GM23338 (cell line): ENCODE data around the gene FAM124B. TPM values are rescaled to one million over a fixed set of nuclear protein-coding genes. Genes with fewer than 3 reads are reported as not detected.

ENCODE experiments used
- ATAC-seq: fragments of 200-7000 bp; cut with Tn5 transposase; 3 replicates; pipeline ENCODE4 v1.9.1; 2020
- DNase-seq: peaks from one replicate; pipeline ENCODE4 v3.0.0-alpha.2; 2015; ENCODE audit warnings: low spot score
- H2AFZ ChIP-seq: fragments of 200-600 bp; sonication (generic); 2 replicates; pipeline ENCODE4 v1.8.0; 2016; ENCODE audit warnings: antibody characterized with exemption, mild to moderate bottlenecking, moderate library complexity
- H3F3A ChIP-seq: fragments of 200-600 bp; sonication (generic); replicated peaks from 2 replicates; pipeline ENCODE4 v1.8.0; 2017; ENCODE audit warnings: antibody characterized with exemption, mixed run types, low read depth
- H3K27ac ChIP-seq: fragments of 200-600 bp; sonication (generic); 2 replicates; pipeline ENCODE4 v1.6.1; 2016; ENCODE audit warnings: low read depth
- H3K27me3 ChIP-seq: fragments of 200-600 bp; sonication (generic); 2 replicates; pipeline ENCODE4 v1.8.0; 2016; ENCODE audit warnings: mild to moderate bottlenecking, mixed run types, moderate library complexity; ENCODE audit not compliant: insufficient read depth
- H3K36me3 ChIP-seq: fragments of 200-600 bp; sonication (generic); 2 replicates; pipeline ENCODE4 v1.8.0; 2016; ENCODE audit warnings: mild to moderate bottlenecking; ENCODE audit not compliant: insufficient read depth
- H3K4me1 ChIP-seq: fragments of 200-600 bp; sonication (generic); 2 replicates; pipeline ENCODE4 v1.8.0; 2016; ENCODE audit warnings: mild to moderate bottlenecking, moderate library complexity; ENCODE audit not compliant: insufficient read depth
- H3K4me2 ChIP-seq: fragments of 200-600 bp; sonication (generic); 2 replicates; pipeline ENCODE4 v1.7.1; 2017; ENCODE audit warnings: mixed run types
- H3K4me3 ChIP-seq: fragments of 200-600 bp; sonication (generic); 2 replicates; pipeline ENCODE4 v1.6.1; 2016; ENCODE audit warnings: mixed run types
- H3K79me2 ChIP-seq: fragments of 200-600 bp; sonication (generic); replicated peaks from 2 replicates; pipeline ENCODE4 v1.8.0; 2017; ENCODE audit warnings: mild to moderate bottlenecking; ENCODE audit not compliant: insufficient read depth
- H3K9me2 ChIP-seq: fragments of 200-600 bp; sonication (generic); 2 replicates; pipeline ENCODE4 v1.8.0; 2017; ENCODE audit not compliant: insufficient read depth
- H4K20me1 ChIP-seq: fragments of 200-600 bp; sonication (generic); replicated peaks from 2 replicates; pipeline ENCODE4 v1.8.0; 2017; ENCODE audit warnings: mild to moderate bottlenecking; ENCODE audit not compliant: insufficient read depth
- H3K27ac Mint-ChIP-seq: 2 replicates; pipeline ENCODE4 v1.8.0; 2020; ENCODE audit warnings: inconsistent platforms, mild to moderate bottlenecking, moderate library complexity, mixed read lengths
- H3K27me3 Mint-ChIP-seq: 3 replicates; pipeline ENCODE4 v1.8.0; 2022; ENCODE audit warnings: low read depth, mild to moderate bottlenecking, moderate library complexity, mixed read lengths, inconsistent platforms; ENCODE audit not compliant: insufficient read depth, poor library complexity
- H3K36me3 Mint-ChIP-seq: 3 replicates; pipeline ENCODE4 v1.8.0; 2021; ENCODE audit warnings: low read depth, mild to moderate bottlenecking, inconsistent platforms, moderate library complexity, mixed read lengths
- H3K4me1 Mint-ChIP-seq: 3 replicates; pipeline ENCODE4 v1.8.0; 2020; ENCODE audit warnings: mild to moderate bottlenecking, inconsistent platforms, mixed read lengths
- H3K4me3 Mint-ChIP-seq: 3 replicates; pipeline ENCODE4 v1.8.0; 2021; ENCODE audit warnings: moderate library complexity, mild to moderate bottlenecking, inconsistent platforms, mixed read lengths
- H3K9me3 Mint-ChIP-seq: 3 replicates; pipeline ENCODE4 v1.8.0; 2020; ENCODE audit warnings: moderate library complexity, mild to moderate bottlenecking, inconsistent platforms, mixed read lengths
- CREB1 ChIP-seq: fragments of 250-450 bp; sonication (Bioruptor Pico); IDR thresholded peaks from 2 replicates; pipeline ENCODE4 v1.5.0; 2020; ENCODE audit warnings: low read depth, mild to moderate bottlenecking, moderate library complexity
- EZH2 ChIP-seq: fragments of 200-600 bp; sonication (generic); IDR thresholded peaks from one replicate; pipeline ENCODE4 v1.8.0; 2017; ENCODE audit warnings: antibody characterized with exemption, mild to moderate bottlenecking, low read depth; ENCODE audit not compliant: unreplicated experiment
- JUNB ChIP-seq: IDR thresholded peaks from one replicate; pipeline ENCODE4 v1.6.1; 2016; ENCODE audit warnings: antibody characterized with exemption; ENCODE audit not compliant: unreplicated experiment
- NANOG ChIP-seq: IDR thresholded peaks from 2 replicates; pipeline ENCODE4 v1.6.1; 2016; ENCODE audit warnings: antibody characterized with exemption, borderline replicate concordance
- POLR2AphosphoS5 ChIP-seq: IDR thresholded peaks from 2 replicates; pipeline ENCODE4 v1.6.1; 2016; ENCODE audit warnings: antibody characterized with exemption, low read depth
- STAT1 ChIP-seq: IDR thresholded peaks from one replicate; pipeline ENCODE4 v1.6.1; 2016; ENCODE audit warnings: antibody characterized with exemption; ENCODE audit not compliant: unreplicated experiment
- ZNF114 ChIP-seq: fragments of 250-450 bp; sonication (Bioruptor Pico); IDR thresholded peaks from 2 replicates; pipeline ENCODE4 v1.5.0; 2020; ENCODE audit warnings: mild to moderate bottlenecking, moderate library complexity
- ZNF331 ChIP-seq: fragments of 250-450 bp; sonication (Bioruptor Pico); IDR thresholded peaks from 2 replicates; pipeline ENCODE4 v1.5.0; 2020; ENCODE audit warnings: low read depth, mild to moderate bottlenecking, moderate library complexity
- polyA plus RNA-seq: library from polyadenylated mRNA; unstranded; fragments of >200 nt; fragmentation: Nextera tagmentation; extraction: Ambion mirVana; gene quantifications from 2 replicates; pipeline ENCODE4 v1.2.1, GENCODE V29; 2016
- total RNA-seq: library from RNA; depleted of rRNA; stranded (reverse); fragments of >200 nt; shearing (Covaris generic); gene quantifications from 2 replicates; pipeline ENCODE4 v1.2.3, GENCODE V29; 2014
- TF ChIP-seq, protein P1 (sequence below): fragments of 250-450 bp; sonication (Bioruptor Pico); IDR thresholded peaks from 2 replicates; pipeline ENCODE4 v1.5.0; 2020; ENCODE audit warnings: mild to moderate bottlenecking, moderate library complexity
- TF ChIP-seq, protein P2 (sequence below): IDR thresholded peaks from 2 replicates; pipeline ENCODE4 v1.6.1; 2016; ENCODE audit warnings: antibody characterized with exemption
- TF ChIP-seq, protein P3 (sequence below): IDR thresholded peaks from one replicate; pipeline ENCODE4 v1.6.1; 2018; ENCODE audit warnings: antibody characterized with exemption; ENCODE audit not compliant: unreplicated experiment

Gene FAM124B
- total and polyA plus RNA-seq, 2 experiments from 2014 or later = 3.0 to 6.9 TPM

DNA sequence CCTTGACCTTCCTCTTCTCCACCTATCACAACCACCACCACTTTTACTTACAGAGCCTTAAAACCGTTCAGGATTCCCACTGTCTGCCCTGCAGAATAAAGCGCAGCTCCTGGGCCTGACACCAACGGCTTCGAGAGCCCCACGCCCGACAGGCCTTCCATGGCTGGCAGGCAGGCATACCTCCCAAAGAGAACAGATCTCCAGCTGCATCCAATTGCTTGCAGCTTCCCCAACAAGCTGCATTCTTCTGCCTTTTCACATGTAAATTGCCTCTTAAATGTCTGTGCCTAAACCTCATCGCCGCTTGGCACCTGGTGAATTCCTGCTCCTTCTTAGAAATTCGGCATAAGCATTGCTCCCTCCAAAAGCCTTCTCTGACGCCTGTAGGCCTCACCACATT, 31.5 kb upstream of the FAM124B start (continued):
- TF ChIP-seq, protein P1, sequence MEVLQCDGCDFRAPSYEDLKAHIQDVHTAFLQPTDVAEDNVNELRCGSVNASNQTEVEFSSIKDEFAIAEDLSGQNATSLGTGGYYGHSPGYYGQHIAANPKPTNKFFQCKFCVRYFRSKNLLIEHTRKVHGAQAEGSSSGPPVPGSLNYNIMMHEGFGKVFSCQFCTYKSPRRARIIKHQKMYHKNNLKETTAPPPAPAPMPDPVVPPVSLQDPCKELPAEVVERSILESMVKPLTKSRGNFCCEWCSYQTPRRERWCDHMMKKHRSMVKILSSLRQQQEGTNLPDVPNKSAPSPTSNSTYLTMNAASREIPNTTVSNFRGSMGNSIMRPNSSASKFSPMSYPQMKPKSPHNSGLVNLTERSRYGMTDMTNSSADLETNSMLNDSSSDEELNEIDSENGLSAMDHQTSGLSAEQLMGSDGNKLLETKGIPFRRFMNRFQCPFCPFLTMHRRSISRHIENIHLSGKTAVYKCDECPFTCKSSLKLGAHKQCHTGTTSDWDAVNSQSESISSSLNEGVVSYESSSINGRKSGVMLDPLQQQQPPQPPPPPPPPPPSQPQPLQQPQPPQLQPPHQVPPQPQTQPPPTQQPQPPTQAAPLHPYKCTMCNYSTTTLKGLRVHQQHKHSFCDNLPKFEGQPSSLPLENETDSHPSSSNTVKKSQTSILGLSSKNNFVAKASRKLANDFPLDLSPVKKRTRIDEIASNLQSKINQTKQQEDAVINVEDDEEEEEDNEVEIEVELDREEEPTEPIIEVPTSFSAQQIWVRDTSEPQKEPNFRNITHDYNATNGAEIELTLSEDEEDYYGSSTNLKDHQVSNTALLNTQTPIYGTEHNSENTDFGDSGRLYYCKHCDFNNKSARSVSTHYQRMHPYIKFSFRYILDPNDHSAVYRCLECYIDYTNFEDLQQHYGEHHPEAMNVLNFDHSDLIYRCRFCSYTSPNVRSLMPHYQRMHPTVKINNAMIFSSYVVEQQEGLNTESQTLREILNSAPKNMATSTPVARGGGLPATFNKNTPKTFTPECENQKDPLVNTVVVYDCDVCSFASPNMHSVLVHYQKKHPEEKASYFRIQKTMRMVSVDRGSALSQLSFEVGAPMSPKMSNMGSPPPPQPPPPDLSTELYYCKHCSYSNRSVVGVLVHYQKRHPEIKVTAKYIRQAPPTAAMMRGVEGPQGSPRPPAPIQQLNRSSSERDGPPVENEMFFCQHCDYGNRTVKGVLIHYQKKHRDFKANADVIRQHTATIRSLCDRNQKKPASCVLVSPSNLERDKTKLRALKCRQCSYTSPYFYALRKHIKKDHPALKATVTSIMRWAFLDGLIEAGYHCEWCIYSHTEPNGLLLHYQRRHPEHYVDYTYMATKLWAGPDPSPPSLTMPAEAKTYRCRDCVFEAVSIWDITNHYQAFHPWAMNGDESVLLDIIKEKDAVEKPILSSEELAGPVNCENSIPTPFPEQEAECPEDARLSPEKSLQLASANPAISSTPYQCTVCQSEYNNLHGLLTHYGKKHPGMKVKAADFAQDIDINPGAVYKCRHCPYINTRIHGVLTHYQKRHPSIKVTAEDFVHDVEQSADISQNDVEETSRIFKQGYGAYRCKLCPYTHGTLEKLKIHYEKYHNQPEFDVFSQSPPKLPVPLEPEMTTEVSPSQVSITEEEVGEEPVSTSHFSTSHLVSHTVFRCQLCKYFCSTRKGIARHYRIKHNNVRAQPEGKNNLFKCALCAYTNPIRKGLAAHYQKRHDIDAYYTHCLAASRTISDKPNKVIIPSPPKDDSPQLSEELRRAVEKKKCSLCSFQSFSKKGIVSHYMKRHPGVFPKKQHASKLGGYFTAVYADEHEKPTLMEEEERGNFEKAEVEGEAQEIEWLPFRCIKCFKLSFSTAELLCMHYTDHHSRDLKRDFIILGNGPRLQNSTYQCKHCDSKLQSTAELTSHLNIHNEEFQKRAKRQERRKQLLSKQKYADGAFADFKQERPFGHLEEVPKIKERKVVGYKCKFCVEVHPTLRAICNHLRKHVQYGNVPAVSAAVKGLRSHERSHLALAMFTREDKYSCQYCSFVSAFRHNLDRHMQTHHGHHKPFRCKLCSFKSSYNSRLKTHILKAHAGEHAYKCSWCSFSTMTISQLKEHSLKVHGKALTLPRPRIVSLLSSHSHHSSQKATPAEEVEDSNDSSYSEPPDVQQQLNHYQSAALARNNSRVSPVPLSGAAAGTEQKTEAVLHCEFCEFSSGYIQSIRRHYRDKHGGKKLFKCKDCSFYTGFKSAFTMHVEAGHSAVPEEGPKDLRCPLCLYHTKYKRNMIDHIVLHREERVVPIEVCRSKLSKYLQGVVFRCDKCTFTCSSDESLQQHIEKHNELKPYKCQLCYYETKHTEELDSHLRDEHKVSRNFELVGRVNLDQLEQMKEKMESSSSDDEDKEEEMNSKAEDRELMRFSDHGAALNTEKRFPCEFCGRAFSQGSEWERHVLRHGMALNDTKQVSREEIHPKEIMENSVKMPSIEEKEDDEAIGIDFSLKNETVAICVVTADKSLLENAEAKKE (CRISPR knock-in tag) = peak; percentile 69
- TF ChIP-seq ZNF114 (CRISPR knock-in tag) (0 out of 2 replicates have a peak, but pooled peaks have one; percentile 18), POLR2AphosphoS5 (peak; percentile 38; the same call in 1 of the 2 replicates), JUNB (no peak), CREB1 (CRISPR knock-in tag) (peak; percentile 50), NANOG (peak; percentile 87)
- TF ChIP-seq, protein P2, sequence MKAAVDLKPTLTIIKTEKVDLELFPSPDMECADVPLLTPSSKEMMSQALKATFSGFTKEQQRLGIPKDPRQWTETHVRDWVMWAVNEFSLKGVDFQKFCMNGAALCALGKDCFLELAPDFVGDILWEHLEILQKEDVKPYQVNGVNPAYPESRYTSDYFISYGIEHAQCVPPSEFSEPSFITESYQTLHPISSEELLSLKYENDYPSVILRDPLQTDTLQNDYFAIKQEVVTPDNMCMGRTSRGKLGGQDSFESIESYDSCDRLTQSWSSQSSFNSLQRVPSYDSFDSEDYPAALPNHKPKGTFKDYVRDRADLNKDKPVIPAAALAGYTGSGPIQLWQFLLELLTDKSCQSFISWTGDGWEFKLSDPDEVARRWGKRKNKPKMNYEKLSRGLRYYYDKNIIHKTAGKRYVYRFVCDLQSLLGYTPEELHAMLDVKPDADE = no peak

DNA sequence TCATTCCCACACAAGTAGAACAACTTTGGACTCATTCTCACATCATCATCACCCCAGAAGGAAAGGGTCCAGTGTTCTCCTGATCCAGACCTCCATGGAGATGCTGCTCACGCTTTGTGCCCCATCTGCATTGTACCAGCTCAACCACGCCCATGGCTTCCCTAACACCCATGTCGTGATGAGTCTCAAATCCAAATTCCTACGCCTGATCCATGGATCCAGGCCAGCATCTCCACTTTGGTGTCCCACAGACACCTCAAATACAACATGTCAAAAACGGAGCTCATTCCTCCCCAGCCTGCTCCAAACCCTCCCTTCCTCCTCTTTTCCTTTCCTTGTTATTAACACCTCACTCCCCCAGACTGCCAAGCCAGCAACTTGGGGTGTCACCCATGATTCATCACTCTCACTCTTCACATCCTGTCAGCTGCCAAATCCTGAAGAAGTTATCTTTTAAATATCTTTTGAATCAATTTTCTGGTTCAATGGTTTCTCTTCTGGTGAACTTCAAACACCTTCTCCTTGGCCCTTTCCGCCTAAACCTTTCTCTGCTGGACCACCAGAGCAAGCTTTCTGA, 30.2 kb upstream of the FAM124B start:
- Histone ChIP-seq H3K79me2 (peaks cover 5% of the 10 kb centered on the region; the same call in 1 of the 2 replicates), H3F3A (no peaks in the 10 kb centered on the region), H3K27me3 (no peaks in the 10 kb centered on the region), H3K4me3 (no peak overlapping the region), H3K9me2 (no peaks in the 10 kb centered on the region), H3K4me2 (0 out of 2 replicates have a peak overlapping the region, but pooled peaks have one; percentile 28), H3K36me3 (peaks cover 15% of the 10 kb centered on the region; the same call in 1 of the 2 replicates), H3K27ac (0 out of 2 replicates have a peak overlapping the region, but pooled peaks have one; percentile 42), H2AFZ (no peak overlapping the region), H3K4me1 (peaks cover 31% of the 10 kb centered on the region), H4K20me1 (no peaks in the 10 kb centered on the region)
- no peak overlapping the region; the same call in 2 of the 3 replicates for H3K4me3 Mint-ChIP-seq
- H3K4me1 Mint-ChIP-seq = peaks cover 29% of the 10 kb centered on the region
- H3K27ac Mint-ChIP-seq = no peak overlapping the region
- H3K36me3 Mint-ChIP-seq = peaks cover 59% of the 10 kb centered on the region
- no peak for ATAC-seq
- H3K9me3 Mint-ChIP-seq = peaks cover 56% of the 10 kb centered on the region
- peaks cover 11% of the 10 kb centered on the region for H3K27me3 Mint-ChIP-seq
- no peak for DNase-seq
- TF ChIP-seq, protein P3, sequence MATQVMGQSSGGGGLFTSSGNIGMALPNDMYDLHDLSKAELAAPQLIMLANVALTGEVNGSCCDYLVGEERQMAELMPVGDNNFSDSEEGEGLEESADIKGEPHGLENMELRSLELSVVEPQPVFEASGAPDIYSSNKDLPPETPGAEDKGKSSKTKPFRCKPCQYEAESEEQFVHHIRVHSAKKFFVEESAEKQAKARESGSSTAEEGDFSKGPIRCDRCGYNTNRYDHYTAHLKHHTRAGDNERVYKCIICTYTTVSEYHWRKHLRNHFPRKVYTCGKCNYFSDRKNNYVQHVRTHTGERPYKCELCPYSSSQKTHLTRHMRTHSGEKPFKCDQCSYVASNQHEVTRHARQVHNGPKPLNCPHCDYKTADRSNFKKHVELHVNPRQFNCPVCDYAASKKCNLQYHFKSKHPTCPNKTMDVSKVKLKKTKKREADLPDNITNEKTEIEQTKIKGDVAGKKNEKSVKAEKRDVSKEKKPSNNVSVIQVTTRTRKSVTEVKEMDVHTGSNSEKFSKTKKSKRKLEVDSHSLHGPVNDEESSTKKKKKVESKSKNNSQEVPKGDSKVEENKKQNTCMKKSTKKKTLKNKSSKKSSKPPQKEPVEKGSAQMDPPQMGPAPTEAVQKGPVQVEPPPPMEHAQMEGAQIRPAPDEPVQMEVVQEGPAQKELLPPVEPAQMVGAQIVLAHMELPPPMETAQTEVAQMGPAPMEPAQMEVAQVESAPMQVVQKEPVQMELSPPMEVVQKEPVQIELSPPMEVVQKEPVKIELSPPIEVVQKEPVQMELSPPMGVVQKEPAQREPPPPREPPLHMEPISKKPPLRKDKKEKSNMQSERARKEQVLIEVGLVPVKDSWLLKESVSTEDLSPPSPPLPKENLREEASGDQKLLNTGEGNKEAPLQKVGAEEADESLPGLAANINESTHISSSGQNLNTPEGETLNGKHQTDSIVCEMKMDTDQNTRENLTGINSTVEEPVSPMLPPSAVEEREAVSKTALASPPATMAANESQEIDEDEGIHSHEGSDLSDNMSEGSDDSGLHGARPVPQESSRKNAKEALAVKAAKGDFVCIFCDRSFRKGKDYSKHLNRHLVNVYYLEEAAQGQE = no peak
- TF ChIP-seq ZNF331 (CRISPR knock-in tag) (no peak), POLR2AphosphoS5 (no peak), ZNF114 (CRISPR knock-in tag) (no peak), CREB1 (CRISPR knock-in tag) (no peak), STAT1 (no peak), NANOG (no peak), EZH2 (no peak), JUNB (no peak)
